Cerebellar cortex (tissue), 1 donor: ENCODE results near the gene SMIM35.
"Not testable (repeated sequence)": the region's sequence is repeated elsewhere in the genome, so short reads cannot be mapped to it uniquely, and the experiment has no call there.

Experiments used
- DNase-seq: peaks from one replicate; pipeline ENCODE4 v3.0.0-alpha.2; 2015; ENCODE audit warnings: low spot score

The SMIM35 gene

DNA sequence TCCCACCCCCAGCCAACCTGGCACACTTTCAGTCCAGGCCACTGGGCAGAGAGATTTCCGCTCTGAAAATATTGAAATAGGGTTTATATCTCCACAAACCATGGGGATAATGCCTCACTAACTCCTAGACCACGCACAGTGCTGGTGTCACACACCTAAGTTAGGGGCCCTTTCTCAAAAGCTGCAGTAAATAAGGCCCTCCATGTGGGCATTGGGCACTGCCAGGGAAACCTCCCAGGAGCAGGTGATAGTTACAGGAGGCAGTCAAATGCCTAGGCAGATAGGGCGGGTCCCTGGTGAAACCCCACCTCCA is 103.6 kb downstream of the SMIM35 start:
- no peak for DNase-seq

DNA sequence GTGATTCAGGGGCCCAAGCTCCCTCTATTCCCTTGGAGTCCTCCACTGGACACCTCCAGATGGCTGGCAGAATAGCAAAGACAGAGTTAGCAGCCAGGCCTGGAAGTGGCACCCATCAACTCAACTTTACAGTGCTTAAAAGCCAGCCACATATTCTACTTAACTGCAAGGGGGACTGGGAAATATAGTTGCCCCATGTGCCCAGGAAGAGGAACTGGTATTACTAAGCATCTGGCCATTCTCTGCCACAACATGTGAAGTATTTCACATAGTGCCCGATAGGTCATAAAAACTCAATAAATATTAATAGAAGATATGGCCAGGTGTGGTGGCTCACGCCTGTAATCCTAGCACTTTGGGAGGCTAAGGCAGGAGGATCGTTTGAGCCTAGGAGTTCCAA is 106.0 kb downstream of the SMIM35 start:
- DNase-seq: no peak

DNA sequence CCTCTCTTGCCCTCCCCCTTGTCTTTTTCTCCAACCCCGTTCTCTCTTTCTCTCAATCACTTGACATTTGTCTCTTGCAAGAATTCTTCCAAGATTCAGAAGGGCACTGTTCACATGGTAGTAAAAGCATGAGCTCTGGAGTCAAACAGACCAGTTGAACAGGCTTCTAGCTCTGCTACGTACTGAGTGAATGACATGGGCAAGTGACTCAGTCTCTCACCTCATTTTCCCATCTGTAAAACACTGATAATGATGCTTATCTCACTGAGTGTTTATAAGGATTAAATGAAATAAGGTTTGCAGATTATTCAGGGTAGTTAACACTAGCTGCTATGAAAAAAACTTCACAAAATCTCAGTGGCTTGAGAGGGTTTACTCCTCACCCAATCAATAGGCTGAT is 106.5 kb downstream of the SMIM35 start:
- DNase-seq: no peak

DNA sequence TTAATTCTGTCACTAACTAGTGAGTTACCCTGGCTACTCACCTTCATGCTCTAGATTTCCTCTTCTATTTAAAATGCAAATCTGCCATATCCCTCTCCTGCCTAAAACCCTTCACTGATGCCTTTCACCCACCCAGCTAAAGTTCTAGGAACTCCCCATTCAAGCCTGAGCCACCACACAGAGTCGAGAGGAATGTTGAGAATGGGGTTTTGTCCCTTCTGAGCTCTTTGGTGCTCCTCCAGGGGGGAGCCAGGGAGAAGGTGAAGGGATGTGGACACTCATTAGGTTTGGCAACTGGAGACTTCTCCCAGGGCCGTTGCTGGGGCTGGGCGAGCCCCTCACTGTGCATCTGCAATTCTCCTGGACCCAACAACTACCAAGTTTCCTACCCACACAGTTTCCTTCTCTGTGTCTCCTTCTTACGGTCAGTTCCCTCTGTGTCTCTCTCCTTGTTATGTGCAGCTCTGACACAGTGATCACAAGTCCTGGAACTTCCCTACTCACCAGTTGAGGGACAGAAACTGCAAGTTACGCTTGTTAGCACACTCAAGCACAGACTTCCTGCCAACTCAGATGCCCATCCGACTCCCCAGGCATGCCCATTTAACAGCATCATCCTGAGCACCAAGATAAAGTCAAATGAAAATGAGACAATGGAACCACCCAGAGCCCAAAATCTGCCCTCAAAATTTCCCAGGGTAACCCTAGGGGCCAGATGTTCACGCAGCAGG is 107.1 kb downstream of the SMIM35 start:
- DNase-seq: no peak

DNA sequence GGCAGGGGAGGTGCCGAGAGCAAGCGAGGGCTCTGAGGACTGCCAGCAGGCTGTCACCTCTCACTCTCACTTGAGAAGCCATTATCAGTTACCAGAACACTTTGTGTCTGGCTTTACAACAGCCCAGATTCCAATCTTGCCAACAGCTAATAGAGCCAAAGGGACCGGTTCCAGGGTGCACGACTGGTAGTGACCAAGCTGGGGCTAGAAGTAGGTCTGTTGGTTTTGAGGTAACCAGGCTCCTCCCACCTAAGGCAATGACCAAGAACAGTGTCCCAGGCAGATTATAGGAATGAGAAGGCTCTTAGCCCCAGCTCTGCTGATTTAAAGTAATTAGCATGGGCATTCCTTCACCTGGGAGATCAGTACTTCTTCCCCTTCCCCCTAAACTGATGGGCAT is 107.8 kb downstream of the SMIM35 start:
- no peak for DNase-seq

DNA sequence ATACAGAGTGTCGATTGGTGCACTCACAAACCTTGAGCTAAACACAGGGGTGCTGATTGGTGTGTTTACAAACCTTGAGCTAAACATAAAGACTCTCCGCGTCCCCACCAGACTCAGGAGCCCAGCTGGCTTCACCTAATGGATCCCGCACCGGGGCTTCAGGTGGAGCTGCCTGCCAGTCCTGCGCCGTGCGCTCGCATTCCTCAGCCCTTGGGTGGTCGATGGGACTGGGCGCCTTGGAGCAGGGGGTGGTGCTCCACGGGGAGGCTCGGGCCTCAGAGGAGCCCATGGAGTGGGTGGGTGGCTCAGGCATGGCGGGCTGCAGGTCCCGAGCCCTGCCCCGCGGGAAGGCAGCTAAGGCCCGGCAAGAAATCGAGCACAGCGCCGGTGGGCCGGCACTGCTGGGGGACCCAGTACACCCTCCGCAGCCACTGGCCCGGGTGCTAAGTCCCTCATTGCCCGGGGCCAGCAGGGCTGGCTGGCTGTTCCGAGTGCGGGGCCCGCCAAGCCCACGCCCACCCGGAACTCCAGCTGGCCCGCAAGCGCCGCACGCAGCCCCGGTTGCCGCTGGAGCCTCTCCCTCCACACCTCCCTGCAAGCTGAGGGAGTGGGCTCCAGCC is 108.4 kb downstream of the SMIM35 start:
- not testable (repeated sequence) for DNase-seq

DNA sequence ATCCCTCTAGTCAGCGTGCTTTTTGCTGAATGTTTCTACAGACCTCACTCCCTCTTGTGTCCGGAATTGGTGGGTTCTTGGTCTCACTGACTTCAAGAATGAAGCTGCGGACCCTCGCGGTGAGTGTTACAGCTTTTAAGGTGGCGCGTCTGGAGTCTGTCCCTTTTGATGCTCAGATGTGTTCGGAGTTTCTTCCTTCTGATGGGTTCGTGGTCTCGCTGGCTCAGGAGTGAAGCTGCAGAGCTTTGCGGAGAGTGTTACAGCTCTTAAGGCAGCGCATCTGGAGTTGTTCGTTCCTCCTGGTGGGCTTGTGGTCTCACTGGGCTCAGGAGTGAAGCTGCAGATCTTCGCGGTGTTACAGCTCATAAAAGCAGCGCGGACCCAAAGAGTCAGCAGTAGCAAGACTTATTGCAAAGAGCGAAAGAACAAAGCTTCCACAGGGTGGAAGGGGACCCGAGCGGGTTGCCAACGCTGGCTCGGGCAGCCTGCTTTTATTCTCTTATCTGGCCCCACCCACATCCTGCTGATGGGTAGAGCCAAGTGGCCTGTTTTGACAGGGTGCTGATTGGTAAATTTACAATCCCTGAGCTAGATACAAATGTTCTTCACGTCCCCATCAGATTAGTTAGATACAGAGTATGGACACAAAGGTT is 109.0 kb downstream of the SMIM35 start:
- DNase-seq: not testable (repeated sequence)

DNA sequence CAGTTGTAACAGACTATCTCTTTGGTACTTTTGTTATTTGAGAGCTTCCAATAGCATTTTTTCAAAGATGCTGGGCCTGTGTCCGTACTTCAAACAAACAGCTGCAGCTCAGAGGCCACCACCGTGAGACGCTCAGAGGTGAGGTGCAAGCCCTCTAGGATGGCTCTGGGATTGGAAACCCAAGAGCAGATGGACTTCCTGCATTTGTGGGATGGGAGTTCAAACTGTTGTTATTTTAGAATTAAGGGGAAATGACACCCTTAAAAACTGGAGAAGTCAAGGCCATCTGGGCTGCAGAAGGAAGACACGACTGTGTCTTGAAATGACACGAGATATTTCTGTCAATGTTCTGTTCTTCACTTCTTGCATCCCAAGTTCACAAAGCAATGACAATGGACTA is 109.7 kb downstream of the SMIM35 start:
- no peak for DNase-seq

DNA sequence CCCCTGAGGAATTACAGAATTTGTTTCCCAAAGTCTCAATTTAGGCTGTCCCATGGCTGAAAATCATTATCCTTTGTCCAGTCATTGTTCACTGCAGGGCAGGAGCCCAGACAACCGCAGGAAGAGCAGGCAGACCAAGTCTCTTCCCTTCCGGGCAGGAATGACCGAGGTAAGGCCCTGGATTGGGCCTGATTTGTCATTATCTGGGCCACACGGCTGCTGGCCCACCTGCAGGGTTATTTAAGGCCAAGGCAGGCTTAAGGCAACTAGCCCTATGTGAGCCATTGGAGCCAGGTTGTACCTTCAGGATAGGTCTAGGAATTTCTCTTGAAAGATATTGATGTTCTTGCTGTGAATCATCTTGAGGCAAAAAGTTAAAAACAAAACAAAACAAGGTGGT is 110.3 kb downstream of the SMIM35 start:
- DNase-seq: no peak

DNA sequence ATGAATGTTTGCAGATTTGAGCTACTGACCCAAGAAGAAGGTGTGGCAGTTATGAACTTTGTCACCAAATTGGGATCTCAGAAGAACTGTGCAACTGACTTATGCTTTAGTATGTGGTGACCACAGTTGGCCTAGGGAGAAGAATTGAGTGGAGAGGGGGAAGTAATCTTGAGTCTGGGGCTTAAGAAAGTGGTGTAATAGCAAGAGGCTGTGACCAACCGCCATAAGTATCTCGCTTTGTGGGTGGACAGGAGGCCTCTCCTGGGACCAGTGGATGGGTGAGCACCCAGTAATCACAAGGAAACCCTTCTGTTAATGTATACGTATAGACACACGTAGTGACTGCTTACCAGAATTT is 113.3 kb downstream of the SMIM35 start:
- DNase-seq: no peak

DNA sequence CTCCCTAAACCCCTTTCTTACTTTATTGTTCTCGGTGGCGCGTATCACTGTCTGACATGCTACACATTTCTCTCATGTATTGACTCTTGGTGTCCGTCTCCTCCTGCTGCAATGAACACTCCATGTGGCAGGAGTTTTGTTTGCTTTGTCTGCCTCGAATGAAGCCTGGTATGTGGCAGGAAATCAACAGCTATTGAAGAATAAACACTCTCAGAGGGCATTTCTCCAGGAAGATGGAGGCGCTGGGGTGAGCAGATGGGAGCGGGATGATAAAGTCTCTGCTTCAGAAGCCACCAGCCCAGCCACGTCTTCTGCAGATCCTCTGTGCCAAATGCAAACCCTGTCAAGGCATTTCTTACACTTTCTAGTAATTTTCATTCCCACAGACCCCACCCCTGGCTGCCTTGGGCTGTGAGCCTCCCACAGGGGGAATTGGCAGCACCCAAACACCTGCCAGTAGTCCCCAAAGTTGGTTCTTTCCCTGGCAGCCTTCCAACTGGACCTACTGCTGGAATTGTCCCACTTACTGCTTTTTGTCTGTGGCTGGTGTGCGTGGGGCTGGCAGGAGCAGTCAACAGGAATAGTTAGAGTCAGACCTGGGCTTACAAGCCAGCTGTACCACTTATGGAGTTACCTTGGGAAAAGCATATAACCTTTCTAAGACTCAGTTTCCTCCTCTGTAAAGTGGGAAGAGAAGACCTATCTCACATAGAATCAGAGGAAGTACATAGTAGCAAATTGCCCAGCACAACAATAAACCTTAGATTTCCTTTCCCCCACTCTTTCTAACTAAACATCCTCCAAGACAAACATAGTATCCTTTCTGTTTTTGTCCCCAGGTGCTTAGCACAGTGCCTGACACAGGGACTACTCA is 113.9 kb downstream of the SMIM35 start:
- no peak for DNase-seq

DNA sequence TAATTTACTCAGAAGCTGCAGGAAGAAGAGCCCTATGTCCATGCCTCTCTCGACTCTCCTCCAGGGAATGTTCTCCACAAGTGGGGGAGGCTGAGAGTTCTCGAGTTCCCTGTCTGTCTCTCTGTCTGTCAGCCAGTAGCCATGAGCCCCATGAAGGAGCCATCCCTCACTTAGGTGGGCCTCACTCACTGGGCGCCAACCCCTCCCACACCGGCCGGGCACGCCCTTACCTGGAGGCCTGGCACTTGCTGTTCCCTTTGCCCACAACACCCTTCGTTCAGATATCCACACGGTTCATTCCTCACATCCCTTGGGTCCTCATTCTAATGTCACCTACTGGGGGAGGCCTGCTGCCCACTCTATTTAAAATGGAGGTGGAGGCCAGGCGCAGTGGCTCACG is 114.7 kb downstream of the SMIM35 start:
- DNase-seq: no peak

DNA sequence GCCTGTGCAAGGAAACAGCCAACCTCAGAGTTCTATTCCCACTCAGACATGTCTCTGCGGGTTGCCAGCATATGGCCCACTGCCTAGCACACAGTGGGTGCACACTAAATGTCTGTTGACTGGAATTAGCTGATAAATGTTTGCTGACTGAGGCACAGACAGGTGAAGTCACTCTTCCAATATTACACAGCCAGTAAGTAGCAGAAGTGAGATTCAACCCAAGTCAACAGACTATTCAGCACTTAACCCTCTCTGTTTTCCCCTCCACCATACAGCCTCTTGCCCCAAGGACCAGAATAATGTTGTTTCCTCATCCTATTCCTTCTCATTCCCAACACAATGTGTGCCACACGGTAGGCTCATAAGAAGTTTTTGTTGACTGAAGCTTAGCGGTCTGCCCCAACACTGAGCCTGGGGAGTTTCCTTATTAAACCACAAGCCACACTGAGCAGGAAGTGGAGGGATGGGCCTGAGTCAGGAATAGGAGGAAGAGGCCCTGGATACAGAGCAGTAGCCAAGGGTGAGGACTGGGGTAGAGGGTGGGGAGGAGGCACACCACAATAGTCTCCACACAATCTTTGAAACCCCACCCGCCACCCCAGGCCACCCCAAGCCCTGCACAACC is 116.3 kb downstream of the SMIM35 start:
- no peak for DNase-seq

DNA sequence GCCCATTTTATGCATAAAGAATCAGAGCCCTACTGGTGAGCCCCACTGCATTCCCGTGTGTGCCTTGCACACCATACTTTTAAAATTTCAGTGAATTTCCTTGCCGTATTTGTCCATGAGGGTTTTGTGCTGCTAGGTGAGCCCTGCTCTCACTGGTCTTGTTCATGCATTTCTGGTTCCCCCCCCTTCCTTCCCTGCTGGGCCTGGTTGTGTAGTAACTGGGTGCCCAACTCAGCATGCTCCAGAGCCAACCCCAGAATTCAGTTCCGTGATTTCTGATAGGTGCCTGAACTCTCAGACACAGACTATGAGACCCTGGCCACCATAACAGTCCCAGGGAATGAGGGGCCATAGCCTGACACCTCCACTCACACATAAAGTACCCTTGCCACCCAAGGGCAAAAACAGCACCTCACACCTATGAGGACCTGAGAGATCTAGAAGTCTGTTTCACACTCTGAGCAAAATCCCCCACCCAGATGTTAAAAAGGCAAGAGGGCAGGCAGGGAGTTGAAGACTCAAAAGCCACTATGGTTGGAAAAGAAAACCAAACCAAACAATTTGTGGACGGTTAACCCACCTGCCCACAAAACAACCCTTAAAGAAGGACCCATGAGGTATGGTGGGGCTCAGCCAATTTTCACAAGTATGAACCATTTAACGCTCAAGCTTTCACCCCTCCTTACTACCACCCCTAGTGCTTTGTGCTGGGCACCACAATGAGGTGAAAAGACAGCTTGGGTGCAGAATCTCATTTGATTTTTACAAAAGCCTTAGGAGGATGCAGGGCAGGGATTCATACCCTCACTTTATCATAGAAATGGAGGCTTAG is 117.4 kb downstream of the SMIM35 start:
- DNase-seq: no peak

DNA sequence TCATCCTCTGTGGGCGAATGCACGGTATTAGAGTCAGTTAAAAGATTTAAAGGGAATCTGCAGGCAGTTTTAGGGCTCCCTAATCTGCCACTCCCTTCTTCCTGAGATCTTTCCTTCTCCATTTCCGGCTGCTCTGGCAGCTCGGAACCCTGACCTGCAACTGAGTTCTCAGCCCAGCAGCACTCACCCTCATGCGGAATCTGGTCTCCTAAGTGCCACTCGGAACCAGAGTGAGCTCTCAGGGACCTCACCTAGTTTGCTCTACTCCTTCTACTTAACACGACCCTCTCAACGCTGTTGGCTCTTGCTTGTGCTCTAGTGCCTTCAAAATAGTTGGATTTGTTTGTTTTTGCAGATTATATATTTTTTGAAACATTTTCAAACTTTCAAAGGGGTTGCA is 119.9 kb downstream of the SMIM35 start:
- no peak for DNase-seq

DNA sequence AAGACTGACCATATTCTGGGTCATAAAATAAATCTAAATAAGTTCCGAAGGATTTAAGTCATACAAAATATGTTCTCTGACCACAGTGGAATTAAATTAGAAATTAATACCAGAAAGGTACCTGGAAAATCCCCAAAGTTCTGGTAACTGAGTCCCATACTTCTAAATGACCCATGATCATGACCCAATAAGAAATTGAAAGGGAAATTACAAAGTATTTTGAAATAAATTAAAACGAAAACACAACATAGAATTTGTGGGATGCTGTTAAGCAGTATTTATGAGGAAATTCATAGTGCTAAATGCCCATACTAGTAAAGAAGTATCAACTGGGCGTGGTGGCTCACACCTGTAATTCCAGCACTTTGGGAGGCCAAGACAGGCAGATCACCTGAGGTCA is 123.9 kb downstream of the SMIM35 start:
- DNase-seq: no peak

DNA sequence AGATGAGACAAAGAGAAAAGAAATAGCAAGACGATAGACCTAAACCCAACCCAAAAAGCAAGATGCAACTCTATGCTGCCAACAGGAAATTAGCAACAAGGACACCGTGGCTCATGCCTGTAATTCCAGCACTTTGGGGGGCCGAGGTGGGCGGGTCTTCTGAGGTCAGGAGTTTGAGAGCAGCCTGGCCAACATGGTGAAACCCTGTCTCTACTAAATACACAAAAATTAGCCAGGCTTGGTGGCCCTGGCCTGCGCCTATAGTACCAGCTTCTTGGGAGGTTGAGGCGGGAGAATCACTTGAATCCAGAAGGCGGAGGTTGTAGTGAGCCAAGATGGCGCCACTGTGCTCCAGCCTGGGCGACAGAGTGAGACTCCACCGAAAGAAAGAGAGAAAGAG is 124.9 kb downstream of the SMIM35 start:
- no peak for DNase-seq

DNA sequence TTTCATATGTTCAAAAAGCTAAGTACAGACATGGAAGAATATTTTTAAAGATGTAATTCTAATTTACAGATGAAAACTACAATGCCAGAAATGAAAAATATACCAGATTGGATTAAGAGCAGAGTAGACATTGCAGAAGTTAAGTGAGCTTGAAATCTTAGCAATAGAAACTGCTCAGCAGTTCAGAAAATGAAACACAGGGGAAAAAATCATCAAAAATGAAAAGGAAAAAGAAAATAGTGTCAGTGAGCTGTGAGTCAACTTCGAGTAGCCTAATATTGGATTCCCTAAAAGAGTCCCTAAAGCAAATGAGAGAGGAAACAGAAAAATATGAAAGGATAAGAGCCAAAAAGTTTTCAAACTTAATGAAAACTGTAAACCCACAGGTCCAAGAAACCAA is 126.4 kb downstream of the SMIM35 start:
- no peak for DNase-seq

DNA sequence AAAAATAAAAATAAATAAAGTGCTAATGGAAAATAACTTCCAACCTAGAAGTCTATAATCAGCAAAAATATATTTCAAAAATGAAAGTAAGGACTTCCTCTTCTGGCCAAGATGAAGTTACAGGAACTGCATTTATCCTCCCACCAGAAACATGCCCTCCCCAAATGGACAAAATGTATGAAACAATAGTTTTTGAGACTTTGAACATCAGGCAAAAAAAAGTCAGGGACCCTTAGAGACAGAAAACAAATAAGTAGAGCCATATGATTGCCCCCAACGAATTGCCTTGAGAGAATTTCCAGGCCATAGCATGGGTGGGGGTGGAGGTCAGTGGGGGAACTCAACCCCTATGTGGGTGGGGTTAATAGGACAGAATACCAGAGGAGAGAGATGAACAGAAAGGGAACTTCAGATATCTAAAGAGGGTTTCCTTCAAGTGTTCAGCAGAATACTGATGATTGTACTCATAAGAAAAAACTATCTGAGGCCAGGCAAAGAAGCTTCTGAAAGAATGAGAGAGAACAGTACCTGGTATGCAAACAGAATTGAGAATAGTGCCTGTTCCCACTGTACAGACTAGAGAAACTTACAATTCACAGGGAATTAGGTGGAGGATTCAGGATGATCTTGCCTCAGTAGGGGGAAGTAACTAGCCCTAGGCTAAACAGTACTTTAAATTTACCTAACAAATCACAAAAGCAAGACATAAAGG is 127.2 kb downstream of the SMIM35 start:
- DNase-seq: no peak

DNA sequence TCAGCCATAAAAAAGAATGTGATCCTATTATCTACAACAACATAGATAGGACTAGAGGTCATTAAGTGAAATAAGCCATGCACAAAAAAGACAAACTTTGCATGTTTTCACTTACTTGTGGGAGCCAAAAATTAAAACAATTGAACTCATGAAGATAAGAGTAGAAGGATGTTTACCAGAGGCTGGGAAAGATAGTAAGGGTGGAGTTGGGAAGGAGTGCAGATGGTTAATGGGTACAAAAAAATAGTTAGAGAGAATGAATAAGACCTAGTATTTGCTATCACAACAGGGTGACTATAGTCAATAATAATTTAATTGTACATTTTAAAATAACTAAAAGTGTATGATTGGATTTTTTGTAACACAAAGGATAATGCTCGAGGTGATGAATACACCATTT is 127.8 kb downstream of the SMIM35 start:
- DNase-seq: no peak
